Left ventricle myocardium inferior (tissue), 1 donor: ENCODE data around the gene GPRC5B. TPM values are rescaled to one million over a fixed set of nuclear protein-coding genes. Genes with fewer than 3 reads are reported as not detected.

Experiments used
- DNase-seq: peaks from one replicate; pipeline ENCODE4 v3.0.0-alpha.2; 2020
- H3K27ac ChIP-seq: fragments of 200-600 bp; replicated peaks from 2 replicates; pipeline ENCODE4 v1.8.0; 2021
- H3K27me3 ChIP-seq: fragments of 200-600 bp; 2 replicates; pipeline ENCODE4 v1.8.0; 2021; ENCODE audit warnings: low read depth
- H3K36me3 ChIP-seq: fragments of 200-600 bp; 2 replicates; pipeline ENCODE4 v1.8.0; 2021
- H3K4me1 ChIP-seq: fragments of 200-600 bp; 2 replicates; pipeline ENCODE4 v1.8.0; 2021
- H3K4me3 ChIP-seq: fragments of 200-600 bp; 2 replicates; pipeline ENCODE4 v1.8.0; 2021; ENCODE audit warnings: mild to moderate bottlenecking, moderate library complexity
- H3K9me3 ChIP-seq: fragments of 200-600 bp; replicated peaks from 2 replicates; pipeline ENCODE4 v1.8.0; 2021
- intact Hi-C: fragments of 100-400 bp; cut with micrococcal nuclease; formaldehyde crosslinking; loops from one replicate; pipeline ENCODE4 v1.11.0; 2022
- total RNA-seq: library from RNA; stranded (reverse); fragmentation: NEBNext Ultra II Directional; extraction: Animal tissue kit (Norgen Biotek cat#: 25700); gene quantifications from one replicate; pipeline ENCODE4 v1.2.1, GENCODE V29; 2021
- TF ChIP-seq, protein P1 (sequence below): fragments of 200-600 bp; IDR thresholded peaks from 2 replicates; pipeline ENCODE4 v1.8.0; 2021; ENCODE audit warnings: antibody characterized with exemption, mild to moderate bottlenecking, borderline replicate concordance
- donor health status: DM: no; HTN: yes; CAD: no; lungs with severe emphysema.

Gene GPRC5B
- total RNA-seq, 1 donor from 2014 or later = 82.3 TPM

DNA sequence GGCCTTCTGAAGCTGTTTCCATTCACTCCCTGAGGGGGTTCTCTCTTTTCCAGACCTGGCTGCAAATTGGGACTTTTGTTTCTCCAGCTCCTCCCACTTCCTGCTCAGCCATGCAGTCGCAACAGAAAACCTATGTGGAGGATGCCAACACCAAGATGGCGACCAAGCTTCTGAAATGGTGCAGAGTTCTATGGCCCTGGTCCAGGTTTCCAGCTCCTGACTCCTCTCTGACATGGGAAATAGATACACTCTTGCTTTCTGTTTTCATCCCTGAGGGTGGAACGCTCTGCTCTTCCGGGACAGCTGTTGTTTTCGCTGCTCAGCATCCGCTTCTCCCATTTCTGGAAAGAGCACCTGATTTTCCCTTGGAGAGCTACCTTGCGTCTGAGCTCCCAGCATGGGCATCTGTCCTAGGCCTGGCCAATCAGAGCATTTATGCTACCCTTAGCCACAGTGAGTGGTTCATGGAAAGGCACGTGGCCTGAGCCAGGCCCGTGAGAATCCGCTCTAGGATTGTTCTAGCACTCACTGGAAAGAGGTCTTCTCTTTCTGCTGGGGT lies 8.1 kb downstream of the GPRC5B start:
- H3K4me1 ChIP-seq = peaks cover 96% of the 10 kb centered on the region

DNA sequence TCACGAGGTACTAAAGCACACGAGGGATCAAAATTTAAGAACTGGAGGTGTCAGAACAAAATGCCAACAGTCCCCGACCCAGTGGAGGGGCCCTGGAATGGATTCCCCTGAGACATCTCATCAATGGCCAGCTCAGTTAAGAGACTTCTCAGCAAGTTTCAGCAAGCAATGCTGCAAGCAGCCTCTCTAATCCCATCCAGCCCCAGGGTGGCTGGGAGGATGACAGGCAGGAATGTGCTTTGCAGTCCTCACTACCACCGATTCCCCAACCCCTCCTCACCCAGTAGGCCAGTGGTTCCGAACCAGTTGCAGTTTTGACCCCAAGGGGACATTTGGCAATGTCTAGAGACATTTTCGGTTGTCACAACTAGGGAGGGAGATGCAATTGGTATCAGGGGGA lies 8.7 kb downstream of the GPRC5B start:
- no peaks in the 10 kb centered on the region for H3K9me3 ChIP-seq
- DNase-seq = no peak
- intact Hi-C loops = loop anchor here (10.0 kb wide), 1 partner anchor 151 kb away; no protein-coding TSS in a partner anchor
- peaks cover 90% of the 10 kb centered on the region for H3K4me1 ChIP-seq
- no peaks in the 10 kb centered on the region for H3K27me3 ChIP-seq
- H3K4me3 ChIP-seq = peak overlapping the region; percentile 22
- H3K27ac ChIP-seq = peak overlapping the region; percentile 97
- H3K36me3 ChIP-seq = peaks cover 38% of the 10 kb centered on the region
- TF ChIP-seq, protein P1, sequence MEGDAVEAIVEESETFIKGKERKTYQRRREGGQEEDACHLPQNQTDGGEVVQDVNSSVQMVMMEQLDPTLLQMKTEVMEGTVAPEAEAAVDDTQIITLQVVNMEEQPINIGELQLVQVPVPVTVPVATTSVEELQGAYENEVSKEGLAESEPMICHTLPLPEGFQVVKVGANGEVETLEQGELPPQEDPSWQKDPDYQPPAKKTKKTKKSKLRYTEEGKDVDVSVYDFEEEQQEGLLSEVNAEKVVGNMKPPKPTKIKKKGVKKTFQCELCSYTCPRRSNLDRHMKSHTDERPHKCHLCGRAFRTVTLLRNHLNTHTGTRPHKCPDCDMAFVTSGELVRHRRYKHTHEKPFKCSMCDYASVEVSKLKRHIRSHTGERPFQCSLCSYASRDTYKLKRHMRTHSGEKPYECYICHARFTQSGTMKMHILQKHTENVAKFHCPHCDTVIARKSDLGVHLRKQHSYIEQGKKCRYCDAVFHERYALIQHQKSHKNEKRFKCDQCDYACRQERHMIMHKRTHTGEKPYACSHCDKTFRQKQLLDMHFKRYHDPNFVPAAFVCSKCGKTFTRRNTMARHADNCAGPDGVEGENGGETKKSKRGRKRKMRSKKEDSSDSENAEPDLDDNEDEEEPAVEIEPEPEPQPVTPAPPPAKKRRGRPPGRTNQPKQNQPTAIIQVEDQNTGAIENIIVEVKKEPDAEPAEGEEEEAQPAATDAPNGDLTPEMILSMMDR = no peak

More for the DNA sequence above, 8.1 kb downstream of the GPRC5B start:
- Histone ChIP-seq H3K9me3 (no peaks in the 10 kb centered on the region), H3K4me3 (peak overlapping the region; percentile 22), H3K36me3 (peaks cover 35% of the 10 kb centered on the region), H3K27me3 (no peaks in the 10 kb centered on the region), H3K27ac (peak overlapping the region; percentile 97)
- DNase-seq = no peak
- TF ChIP-seq, protein P1 = no peak
- intact Hi-C loops = loop anchor here (10.0 kb wide), 1 partner anchor 152 kb away; no protein-coding TSS in a partner anchor

DNA sequence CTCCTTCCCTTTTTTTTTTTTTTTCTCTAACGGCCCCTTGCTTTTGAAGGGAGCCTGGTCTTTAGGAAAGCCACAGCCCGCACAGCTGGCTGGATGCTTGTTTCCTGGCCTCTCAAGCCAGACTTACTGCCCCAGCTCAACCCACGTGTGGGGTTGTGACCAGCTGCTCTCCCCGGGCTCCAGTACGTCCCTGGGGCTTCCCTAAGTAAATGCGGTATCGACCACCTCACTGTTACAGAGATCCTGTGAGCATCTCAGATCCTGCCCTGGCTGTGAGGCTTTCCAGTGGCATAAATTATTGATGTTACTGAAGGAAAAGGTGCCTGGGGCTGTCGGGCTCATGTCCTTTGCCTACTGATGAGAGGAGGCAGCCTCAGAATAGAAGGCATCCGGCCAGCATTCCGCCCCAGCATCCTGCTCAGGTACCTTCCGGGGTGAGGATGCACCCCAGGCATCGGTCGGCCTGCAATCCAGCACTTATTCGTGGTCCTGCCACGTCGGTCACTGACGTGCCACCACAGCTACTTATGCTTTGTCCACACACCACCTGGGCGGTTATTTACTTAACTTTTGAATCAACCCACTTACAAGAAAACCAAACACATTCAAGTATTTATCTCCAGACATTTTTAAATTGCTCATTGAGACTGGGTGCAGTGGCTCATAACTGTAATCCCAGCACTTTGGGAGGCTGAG lies 9.6 kb downstream of the GPRC5B start:
- H3K27ac ChIP-seq = peak overlapping the region; percentile 97
- intact Hi-C loops = loop anchor here (10.0 kb wide), 1 partner anchor 150 kb away; no protein-coding TSS in a partner anchor
- peaks cover 40% of the 10 kb centered on the region for H3K36me3 ChIP-seq
- peak overlapping the region; percentile 9 for H3K4me3 ChIP-seq
- H3K9me3 ChIP-seq = no peaks in the 10 kb centered on the region
- DNase-seq = no peak
- TF ChIP-seq, protein P1 = no peak
- H3K4me1 ChIP-seq = peaks cover 90% of the 10 kb centered on the region
- no peaks in the 10 kb centered on the region for H3K27me3 ChIP-seq

DNA sequence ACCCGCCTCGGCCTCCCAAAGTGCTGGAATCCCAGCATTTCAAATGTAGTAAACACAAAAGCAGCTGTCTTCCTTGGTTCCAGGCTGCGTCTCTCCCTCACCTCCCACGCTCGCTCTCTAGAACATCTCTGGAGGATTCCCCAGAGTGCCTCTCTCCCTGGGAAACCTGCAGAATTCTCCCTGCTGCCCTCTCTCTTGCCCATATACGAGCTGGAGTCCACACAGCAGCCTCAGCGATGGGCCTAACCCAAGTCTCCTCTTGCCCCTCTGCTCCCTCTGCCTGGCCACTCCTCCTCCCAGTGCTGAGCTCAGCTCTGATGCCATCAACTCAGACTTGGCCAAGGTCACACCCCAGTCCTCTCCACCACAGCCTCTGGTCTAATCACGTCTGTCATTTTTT lies 10.6 kb downstream of the GPRC5B start:
- Histone ChIP-seq H3K36me3 (peaks cover 44% of the 10 kb centered on the region), H3K4me1 (peaks cover 90% of the 10 kb centered on the region), H3K9me3 (no peaks in the 10 kb centered on the region), H3K27ac (peak overlapping the region; percentile 97), H3K4me3 (peak overlapping the region; percentile 9), H3K27me3 (no peaks in the 10 kb centered on the region)
- TF ChIP-seq, protein P1 = no peak
- no peak for DNase-seq
- intact Hi-C loops = loop anchor here (10.0 kb wide), 1 partner anchor 149 kb away; no protein-coding TSS in a partner anchor

DNA sequence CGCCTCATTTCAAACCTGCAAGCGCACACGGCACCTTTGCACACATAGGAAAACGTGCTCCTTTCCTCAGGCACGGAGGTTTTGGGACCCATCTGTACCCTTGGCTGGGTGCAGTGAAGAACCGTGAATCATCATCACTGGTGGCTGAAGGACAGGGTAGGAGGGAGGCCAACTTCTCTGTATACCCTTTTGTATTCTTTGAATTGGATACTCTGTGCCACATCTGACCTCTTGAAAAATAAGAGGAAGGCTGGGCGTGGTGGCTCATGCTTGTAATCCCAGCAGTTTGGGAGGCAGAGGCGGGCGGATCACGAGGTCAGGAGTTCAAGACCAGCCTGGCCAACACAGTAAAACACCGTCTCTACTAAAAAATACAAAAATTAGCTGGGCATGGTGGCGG lies 11.7 kb downstream of the GPRC5B start:
- TF ChIP-seq, protein P1 = no peak
- H3K4me3 ChIP-seq = no peak overlapping the region
- H3K27me3 ChIP-seq = no peaks in the 10 kb centered on the region
- H3K36me3 ChIP-seq = peaks cover 49% of the 10 kb centered on the region
- peak overlapping the region; percentile 97 for H3K27ac ChIP-seq
- no peak for DNase-seq
- H3K9me3 ChIP-seq = no peaks in the 10 kb centered on the region
- peaks cover 90% of the 10 kb centered on the region for H3K4me1 ChIP-seq
- intact Hi-C loops = loop anchor here (10.0 kb wide), 1 partner anchor 148 kb away; no protein-coding TSS in a partner anchor
